Esophagus squamous epithelium (tissue), 5 donors: ENCODE measurements around the gene GJA8. TPM values are rescaled to one million over a fixed set of nuclear protein-coding genes. Genes with fewer than 3 reads are reported as not detected.
A peak's percentile ranks its signal among the peaks of the same experiment; 100 is the strongest.

Source experiments
- DNase-seq: peaks from one replicate; lab custom pipeline; 2025; lab: John Stamatoyannopoulos, UW
- H3K27ac ChIP-seq, 4 donors: fragments of 200-600 bp; sonication (generic); one replicate each; pipeline ENCODE4 v1.5.1; 2016 to 2019; ENCODE audit warnings: mild to moderate bottlenecking in 1 of 4
- H3K27me3 ChIP-seq, 4 donors: fragments of 200-600 bp; sonication (generic); 1 replicate in 3 of 4; 2 replicates in 1 of 4; pipeline versions ENCODE4 v1.5.1 to v1.6.0; 2017 to 2021; ENCODE audit warnings: antibody characterized with exemption in 1 of 4
- H3K36me3 ChIP-seq, 3 donors: fragments of 200-600 bp; sonication (generic); one replicate each; pipeline ENCODE4 v1.5.1; 2016 to 2019
- H3K4me1 ChIP-seq, 3 donors: fragments of 200-600 bp; sonication (generic); one replicate each; pipeline ENCODE4 v1.5.1; 2017 to 2019
- H3K4me3 ChIP-seq, 4 donors: fragments of 200-600 bp; sonication (generic); 1 replicate in 3 of 4; 2 replicates in 1 of 4; pipeline ENCODE4 v1.5.1; 2016 to 2019; ENCODE audit warnings: mild to moderate bottlenecking in 2 of 4, moderate library complexity in 1 of 4
- H3K9me3 ChIP-seq, 3 donors: fragments of 200-600 bp; sonication (generic); one replicate each; pipeline ENCODE4 v1.5.1; 2016 to 2019
- POLR2A ChIP-seq, 4 donors: fragments of 450-650 bp; IDR thresholded peaks; one replicate each; pipeline ENCODE4 v1.6.1; 2017; ENCODE audit warnings: antibody characterized with exemption in 4 of 4, mild to moderate bottlenecking in 4 of 4, moderate library complexity in 3 of 4
- WGBS, 2 donors: methylation state at CpG; one replicate each; pipeline ENCODE4 v1.1.5; 2018; 5-methylcytosine and 5-hydroxymethylcytosine counted together
- intact Hi-C: fragments of 100-400 bp; cut with DNase I; formaldehyde crosslinking; loops from one replicate; pipeline ENCODE4 v1.15.0; 2022
- total RNA-seq, 4 donors: library from RNA; depleted of rRNA; stranded (reverse); fragments of >200 nt; gene quantifications; one replicate each; pipeline ENCODE4 v1.1.0, GENCODE V29; 2016
- TF ChIP-seq, protein P1 (sequence below), 6 experiments: fragments of 450-650 bp in 4 of 6; fragments of 200-600 bp in 2 of 6; sonication (generic) in 2 of 6; IDR thresholded peaks; one replicate each; pipeline ENCODE4 v1.5.1; 2016 to 2019; ENCODE audit warnings: antibody characterized with exemption in 6 of 6, mild to moderate bottlenecking in 4 of 6, moderate library complexity in 4 of 6
- donor health status: DM: yes; HTN: yes; CAD: no.

The GJA8 gene
- total RNA-seq, 4 donors from 2014 or later = not detected

DNA sequence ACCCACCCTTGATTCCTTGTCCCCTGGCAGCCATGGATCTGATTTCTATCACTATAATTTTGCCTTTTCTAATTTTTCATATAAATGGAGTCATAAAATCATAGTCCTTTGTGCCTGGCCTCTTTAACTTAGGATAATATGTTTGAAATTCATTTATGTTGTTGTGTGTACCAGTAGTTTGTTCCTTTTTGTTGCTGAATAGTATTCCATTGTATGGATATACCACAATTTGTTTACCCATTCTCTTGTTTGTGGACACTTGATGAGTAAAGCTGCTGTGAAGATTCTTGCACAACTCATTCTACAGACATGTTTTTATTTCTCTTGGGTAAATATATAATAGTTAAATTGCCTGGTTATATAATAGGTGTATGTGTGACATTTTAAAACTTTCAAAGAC, 22.7 kb upstream of the GJA8 start:
- no peak for TF ChIP-seq POLR2A (IDR thresholded peaks at IDR 0.05)
- TF ChIP-seq, protein P1, sequence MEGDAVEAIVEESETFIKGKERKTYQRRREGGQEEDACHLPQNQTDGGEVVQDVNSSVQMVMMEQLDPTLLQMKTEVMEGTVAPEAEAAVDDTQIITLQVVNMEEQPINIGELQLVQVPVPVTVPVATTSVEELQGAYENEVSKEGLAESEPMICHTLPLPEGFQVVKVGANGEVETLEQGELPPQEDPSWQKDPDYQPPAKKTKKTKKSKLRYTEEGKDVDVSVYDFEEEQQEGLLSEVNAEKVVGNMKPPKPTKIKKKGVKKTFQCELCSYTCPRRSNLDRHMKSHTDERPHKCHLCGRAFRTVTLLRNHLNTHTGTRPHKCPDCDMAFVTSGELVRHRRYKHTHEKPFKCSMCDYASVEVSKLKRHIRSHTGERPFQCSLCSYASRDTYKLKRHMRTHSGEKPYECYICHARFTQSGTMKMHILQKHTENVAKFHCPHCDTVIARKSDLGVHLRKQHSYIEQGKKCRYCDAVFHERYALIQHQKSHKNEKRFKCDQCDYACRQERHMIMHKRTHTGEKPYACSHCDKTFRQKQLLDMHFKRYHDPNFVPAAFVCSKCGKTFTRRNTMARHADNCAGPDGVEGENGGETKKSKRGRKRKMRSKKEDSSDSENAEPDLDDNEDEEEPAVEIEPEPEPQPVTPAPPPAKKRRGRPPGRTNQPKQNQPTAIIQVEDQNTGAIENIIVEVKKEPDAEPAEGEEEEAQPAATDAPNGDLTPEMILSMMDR (IDR thresholded peaks at IDR 0.05) = no peak
- no peaks in the 10 kb centered on the region for H3K36me3 ChIP-seq
- no peaks in the 10 kb centered on the region for H3K27me3 ChIP-seq
- peaks cover 0 to 3% (median 0%) of the 10 kb centered on the region in 3 donors for H3K9me3 ChIP-seq
- H3K4me1 ChIP-seq = no peaks in the 10 kb centered on the region
- H3K4me3 ChIP-seq = no peak overlapping the region
- no peak for DNase-seq
- intact Hi-C loops = no loop called here
- H3K27ac ChIP-seq = no peak overlapping the region

- H3K9me3 ChIP-seq = peaks cover 0 to 3% (median 0%) of the 10 kb centered on the region in 3 donors
- no peaks in the 10 kb centered on the region for H3K36me3 ChIP-seq
- H3K27me3 ChIP-seq = no peaks in the 10 kb centered on the region
- no peak overlapping the region for H3K4me3 ChIP-seq
- intact Hi-C loops = no loop called here
- TF ChIP-seq POLR2A (IDR thresholded peaks at IDR 0.05) = no peak
- TF ChIP-seq, protein P1 (IDR thresholded peaks at IDR 0.05) = no peak
- no peak for DNase-seq
- H3K27ac ChIP-seq = no peak overlapping the region
- 36 to 65% methylated on average over 2 of the region's 2 CpGs for WGBS, 2 donors
- no peaks in the 10 kb centered on the region for H3K4me1 ChIP-seq
Measured at GRCh38 chr1:147882535-147882934, 20.1 kb upstream of the GJA8 start.

DNA sequence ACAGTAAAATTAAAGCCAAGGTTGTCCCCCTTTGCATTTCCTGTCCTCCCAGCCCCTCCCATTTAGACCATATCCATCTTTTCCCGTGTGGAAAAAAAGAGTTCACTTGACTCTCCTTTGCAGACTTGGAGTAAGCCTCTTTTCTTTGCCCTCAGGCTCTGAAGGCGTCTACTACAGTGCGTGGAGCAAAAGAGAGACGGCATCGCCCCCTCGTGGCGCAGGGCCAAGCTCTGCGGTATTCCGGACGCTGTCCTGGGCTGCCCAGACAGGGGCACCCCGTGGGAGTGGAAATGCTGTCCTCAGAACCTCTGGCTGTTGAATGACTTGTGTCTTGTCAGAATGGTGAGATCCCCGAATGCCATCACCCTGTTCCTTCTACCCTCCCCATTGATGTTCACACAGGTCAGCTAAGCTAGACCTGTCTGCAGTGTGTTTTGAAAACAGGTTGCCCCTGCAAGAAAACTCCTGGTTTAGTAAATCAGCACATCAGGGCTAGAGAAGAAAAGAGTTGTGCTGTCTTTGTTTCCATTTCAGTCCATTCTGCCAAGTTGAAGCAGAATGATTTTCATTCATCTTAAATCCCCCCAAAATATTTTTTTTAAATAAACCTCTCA, 12.3 kb upstream of the GJA8 start:
- TF ChIP-seq, protein P1 (IDR thresholded peaks at IDR 0.05) = peak in 5 of 6 experiments; percentile 34 to 71 (median 53)
- no peak for TF ChIP-seq POLR2A (IDR thresholded peaks at IDR 0.05)
- intact Hi-C loops = loop anchor here (5.0 to 10.0 kb wide), 2 partner anchors 168 to 395 kb away; no protein-coding TSS in a partner anchor
- Histone ChIP-seq H3K9me3 (no peaks in the 10 kb centered on the region), H3K27ac (no peak overlapping the region), H3K4me1 (peaks cover 0 to 10% (median 0%) of the 10 kb centered on the region in 3 donors), H3K27me3 (peaks cover 0 to 12% (median 0%) of the 10 kb centered on the region in 4 donors), H3K36me3 (no peaks in the 10 kb centered on the region), H3K4me3 (no peak overlapping the region)
- WGBS, 2 donors = 11 to 13% methylated on average over 4 to 10 of the region's 12 CpGs
- no peak for DNase-seq

- WGBS, 2 donors = 68 to 72% methylated on average over 5 of the region's 5 CpGs
- intact Hi-C loops = loop anchor here (5.0 to 10.0 kb wide), 2 partner anchors 169 to 396 kb away; no protein-coding TSS in a partner anchor
- Histone ChIP-seq H3K9me3 (no peaks in the 10 kb centered on the region), H3K36me3 (no peaks in the 10 kb centered on the region), H3K27me3 (peaks cover 0 to 12% (median 0%) of the 10 kb centered on the region in 4 donors), H3K27ac (no peak overlapping the region), H3K4me1 (peaks cover 0 to 10% (median 0%) of the 10 kb centered on the region in 3 donors), H3K4me3 (no peak overlapping the region)
- DNase-seq = no peak
- TF ChIP-seq POLR2A (IDR thresholded peaks at IDR 0.05) = no peak
- TF ChIP-seq, protein P1 (IDR thresholded peaks at IDR 0.05) = no peak
Measured at GRCh38 chr1:147891088-147891487, 11.5 kb upstream of the GJA8 start.

GRCh38 chr1:147892216-147892615, 10.4 kb upstream of the GJA8 start:
- Histone ChIP-seq H3K27ac (no peak overlapping the region), H3K9me3 (no peaks in the 10 kb centered on the region), H3K4me3 (no peak overlapping the region), H3K36me3 (no peaks in the 10 kb centered on the region), H3K4me1 (peaks cover 0 to 10% (median 0%) of the 10 kb centered on the region in 3 donors), H3K27me3 (peaks cover 0 to 12% (median 0%) of the 10 kb centered on the region in 4 donors)
- TF ChIP-seq, protein P1 (IDR thresholded peaks at IDR 0.05) = no peak
- no peak for TF ChIP-seq POLR2A (IDR thresholded peaks at IDR 0.05)
- intact Hi-C loops = loop anchor here (5.0 to 10.0 kb wide), 2 partner anchors 170 to 397 kb away; no protein-coding TSS in a partner anchor
- WGBS, 2 donors = 54 to 74% methylated on average over 3 to 5 of the region's 5 CpGs
- no peak for DNase-seq
